ENCODE results near the gene TERT.

TERT gene

GRCh38 chr5:1257841-1258240 is 37.0 kb downstream of the TERT start:
- H3K4me3 ChIP-seq (ENCODE audit: low read length): no peak overlapping the region
- no peak for DNase-seq (ENCODE audit: low read depth)
- TF ChIP-seq, protein P1, sequence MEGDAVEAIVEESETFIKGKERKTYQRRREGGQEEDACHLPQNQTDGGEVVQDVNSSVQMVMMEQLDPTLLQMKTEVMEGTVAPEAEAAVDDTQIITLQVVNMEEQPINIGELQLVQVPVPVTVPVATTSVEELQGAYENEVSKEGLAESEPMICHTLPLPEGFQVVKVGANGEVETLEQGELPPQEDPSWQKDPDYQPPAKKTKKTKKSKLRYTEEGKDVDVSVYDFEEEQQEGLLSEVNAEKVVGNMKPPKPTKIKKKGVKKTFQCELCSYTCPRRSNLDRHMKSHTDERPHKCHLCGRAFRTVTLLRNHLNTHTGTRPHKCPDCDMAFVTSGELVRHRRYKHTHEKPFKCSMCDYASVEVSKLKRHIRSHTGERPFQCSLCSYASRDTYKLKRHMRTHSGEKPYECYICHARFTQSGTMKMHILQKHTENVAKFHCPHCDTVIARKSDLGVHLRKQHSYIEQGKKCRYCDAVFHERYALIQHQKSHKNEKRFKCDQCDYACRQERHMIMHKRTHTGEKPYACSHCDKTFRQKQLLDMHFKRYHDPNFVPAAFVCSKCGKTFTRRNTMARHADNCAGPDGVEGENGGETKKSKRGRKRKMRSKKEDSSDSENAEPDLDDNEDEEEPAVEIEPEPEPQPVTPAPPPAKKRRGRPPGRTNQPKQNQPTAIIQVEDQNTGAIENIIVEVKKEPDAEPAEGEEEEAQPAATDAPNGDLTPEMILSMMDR (IDR thresholded peaks at IDR 0.05; ENCODE audit: insufficient read depth, low read depth, low read length, missing control alignments): no peak

DNA sequence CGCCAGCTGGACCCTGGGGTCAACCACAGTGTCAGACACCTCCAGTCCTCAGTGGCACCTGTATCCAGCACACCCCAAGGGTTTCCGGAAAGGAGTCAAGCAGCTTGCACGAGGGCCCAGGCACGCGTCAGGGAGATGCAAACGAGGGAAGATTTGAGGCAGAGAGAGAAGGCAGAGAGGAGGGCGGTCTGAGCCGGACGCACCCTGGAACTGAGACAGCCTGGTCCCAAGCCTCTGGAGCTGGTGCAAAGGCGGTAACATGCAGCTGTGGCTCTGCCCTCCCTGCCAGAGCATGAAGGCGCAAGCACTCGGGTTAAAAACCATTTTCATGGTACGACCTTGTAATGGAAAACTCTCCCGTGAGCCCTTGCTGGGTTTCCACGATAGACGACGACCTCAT is 37.5 kb downstream of the TERT start:
- no peak overlapping the region for H3K4me3 ChIP-seq (ENCODE audit: low read length)
- no peak for DNase-seq (ENCODE audit: low read depth)
- TF ChIP-seq, protein P1 (IDR thresholded peaks at IDR 0.05; ENCODE audit: insufficient read depth, low read depth, low read length, missing control alignments): no peak

GRCh38 chr5:1256776-1257175 is 38.1 kb downstream of the TERT start:
- TF ChIP-seq, protein P1 (IDR thresholded peaks at IDR 0.05; ENCODE audit: insufficient read depth, low read depth, low read length, missing control alignments): no peak
- H3K4me3 ChIP-seq (ENCODE audit: low read length): no peak overlapping the region
- no peak for DNase-seq (ENCODE audit: low read depth)

DNA sequence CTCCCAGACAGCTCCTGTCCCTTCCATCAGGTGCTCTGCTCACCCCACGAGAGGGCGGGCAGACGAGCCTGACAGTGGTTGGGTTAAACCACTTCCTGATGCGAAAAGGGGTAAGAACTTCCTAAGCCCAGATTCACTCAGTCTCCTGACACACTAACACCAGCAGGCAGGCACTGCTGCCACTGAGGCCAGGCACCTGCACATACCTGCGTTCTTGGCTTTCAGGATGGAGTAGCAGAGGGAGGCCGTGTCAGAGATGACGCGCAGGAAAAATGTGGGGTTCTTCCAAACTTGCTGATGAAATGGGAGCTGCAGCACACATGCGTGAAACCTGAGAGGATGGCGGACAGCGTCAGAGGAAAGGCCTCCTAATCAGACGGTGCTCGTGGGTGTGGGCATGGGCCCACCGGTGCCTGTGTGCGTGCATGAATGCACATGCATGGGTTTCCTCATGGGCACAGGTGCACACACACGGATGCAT is 39.7 kb downstream of the TERT start:
- TF ChIP-seq, protein P1 (IDR thresholded peaks at IDR 0.05; ENCODE audit: insufficient read depth, low read depth, low read length, missing control alignments): no peak
- no peak for DNase-seq (ENCODE audit: low read depth)
- H3K4me3 ChIP-seq (ENCODE audit: low read length): no peak overlapping the region

DNA sequence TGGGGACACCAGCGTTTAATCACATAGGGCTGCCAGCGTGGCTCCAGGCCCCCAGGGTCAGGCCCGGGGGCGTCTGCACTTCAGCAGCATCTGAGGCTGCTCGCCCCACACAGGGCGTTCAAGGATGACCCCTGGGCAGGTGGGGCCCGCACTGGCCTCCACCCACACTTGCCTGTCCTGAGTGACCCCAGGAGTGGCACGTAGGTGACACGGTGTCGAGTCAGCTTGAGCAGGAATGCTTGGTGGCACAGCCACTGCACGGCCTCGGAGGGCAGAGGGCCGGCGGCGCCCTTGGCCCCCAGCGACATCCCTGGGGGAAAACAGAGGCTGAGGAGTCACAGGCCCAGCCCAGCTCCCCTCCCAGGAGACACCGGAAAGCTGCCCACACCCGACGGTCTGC is 40.7 kb downstream of the TERT start:
- no peak for DNase-seq (ENCODE audit: low read depth)
- TF ChIP-seq, protein P1 (IDR thresholded peaks at IDR 0.05; ENCODE audit: insufficient read depth, low read depth, low read length, missing control alignments): no peak
- H3K4me3 ChIP-seq (ENCODE audit: low read length): no peak overlapping the region

GRCh38 chr5:1253456-1254105 is 41.3 kb downstream of the TERT start:
- TF ChIP-seq, protein P1 (IDR thresholded peaks at IDR 0.05; ENCODE audit: insufficient read depth, low read depth, low read length, missing control alignments): no peak

GRCh38 chr5:1252681-1253080 is 42.2 kb downstream of the TERT start:
- TF ChIP-seq, protein P1 (IDR thresholded peaks at IDR 0.05; ENCODE audit: insufficient read depth, low read depth, low read length, missing control alignments): no peak
- no peak overlapping the region for H3K4me3 ChIP-seq (ENCODE audit: low read length)
- DNase-seq (ENCODE audit: low read depth): no peak

More at GRCh38 chr5:1253456-1254105, 41.3 kb downstream of the TERT start:
- H3K4me3 ChIP-seq (ENCODE audit: low read length): no peak overlapping the region
- DNase-seq (ENCODE audit: low read depth): no peak
